ENCODE results near the gene MBNL2.

The MBNL2 gene

DNA sequence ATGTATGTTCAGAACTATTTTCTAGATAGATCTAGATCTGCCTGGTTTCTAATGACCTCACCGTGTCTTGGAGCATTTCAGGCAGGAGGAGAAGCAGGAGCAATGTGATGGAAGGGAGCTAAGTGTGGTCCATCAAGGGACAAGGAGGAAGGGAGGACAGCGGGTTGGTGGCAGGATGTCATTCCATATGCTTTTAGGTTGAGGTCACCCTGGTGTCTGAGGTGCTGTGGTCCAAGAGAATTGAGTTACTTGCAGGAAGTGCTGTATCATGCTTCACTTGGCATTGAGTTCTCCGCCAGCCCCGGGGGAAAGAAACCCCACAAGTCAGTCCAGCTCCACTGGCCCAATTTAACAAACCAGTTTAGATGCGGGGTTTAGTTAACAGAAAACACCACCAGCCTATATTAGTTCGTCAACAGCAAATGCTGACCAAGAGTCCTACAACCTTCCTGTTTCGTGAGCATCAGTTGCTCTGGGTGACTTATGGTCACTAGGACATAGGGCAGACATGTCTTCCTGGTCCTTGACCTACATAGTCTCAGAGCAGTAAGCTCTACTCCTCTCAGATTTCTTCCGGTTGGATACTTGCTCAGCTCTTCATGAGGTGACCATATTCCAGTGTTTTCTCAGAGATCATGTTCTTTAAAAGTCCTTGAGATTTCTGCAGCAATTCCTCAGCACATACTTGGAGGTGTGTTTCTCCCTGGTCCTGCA is 79.4 kb downstream of the MBNL2 start:
- no peak for DNase-seq (ENCODE audit: low read depth)

DNA sequence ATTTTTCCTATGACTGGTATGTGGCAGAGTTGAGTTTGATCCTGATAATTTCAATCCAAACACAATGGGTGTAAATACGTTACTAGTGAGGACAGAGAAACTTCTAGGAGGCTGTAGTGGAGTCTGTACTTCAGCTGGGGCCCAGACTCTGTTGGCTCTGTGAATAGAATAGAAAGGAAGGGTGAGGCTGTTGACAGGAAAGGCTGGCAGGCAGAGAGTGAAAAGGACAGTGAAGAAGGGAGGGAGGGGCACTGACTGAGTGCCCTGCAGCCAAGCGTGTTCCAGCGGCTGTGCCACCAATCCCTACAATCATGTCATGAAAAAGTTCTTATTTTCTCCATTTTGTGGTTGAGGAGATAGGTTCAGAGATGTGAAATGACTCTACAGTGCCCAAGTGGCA is 80.5 kb downstream of the MBNL2 start:
- no peak for DNase-seq (ENCODE audit: low read depth)

DNA sequence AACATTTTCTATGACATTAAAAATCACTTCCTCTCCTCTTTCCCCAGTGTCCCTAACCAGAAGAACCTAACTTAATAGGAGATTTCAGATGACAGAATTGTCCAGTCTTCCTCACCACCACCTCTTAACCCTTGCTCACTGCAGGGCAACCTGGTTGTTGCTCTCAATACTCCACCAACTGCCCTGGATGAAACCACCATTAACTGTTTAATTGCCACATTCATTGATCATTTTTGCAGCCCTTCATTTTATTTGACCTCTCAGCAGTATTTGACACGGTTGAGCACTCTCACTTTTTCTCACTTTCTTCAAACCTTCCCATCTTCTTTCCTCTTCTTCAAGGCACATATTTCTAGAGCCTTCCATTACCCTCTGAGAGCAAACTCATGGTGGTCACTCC is 84.0 kb downstream of the MBNL2 start:
- DNase-seq (ENCODE audit: low read depth), result no peak

DNA sequence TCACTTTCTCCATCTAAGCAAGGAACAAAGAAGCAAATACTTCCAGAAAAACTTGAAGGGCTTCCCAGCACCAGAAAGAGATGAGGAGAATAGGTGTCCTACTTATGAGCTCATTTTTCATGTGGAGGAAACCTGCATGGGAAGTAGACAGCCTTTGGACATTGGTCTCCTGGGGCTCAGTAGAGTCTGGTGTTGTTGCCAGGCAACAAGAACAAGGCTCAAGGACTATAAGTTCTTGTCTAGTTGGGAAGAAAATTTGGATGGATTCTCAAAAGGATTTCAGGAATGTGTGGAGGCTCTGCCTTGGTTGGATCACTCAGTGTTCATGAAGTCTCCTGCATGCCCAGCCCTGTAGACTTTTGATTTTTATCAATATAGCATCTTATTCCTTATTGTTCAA is 84.5 kb downstream of the MBNL2 start:
- DNase-seq (ENCODE audit: low read depth), result no peak

DNA sequence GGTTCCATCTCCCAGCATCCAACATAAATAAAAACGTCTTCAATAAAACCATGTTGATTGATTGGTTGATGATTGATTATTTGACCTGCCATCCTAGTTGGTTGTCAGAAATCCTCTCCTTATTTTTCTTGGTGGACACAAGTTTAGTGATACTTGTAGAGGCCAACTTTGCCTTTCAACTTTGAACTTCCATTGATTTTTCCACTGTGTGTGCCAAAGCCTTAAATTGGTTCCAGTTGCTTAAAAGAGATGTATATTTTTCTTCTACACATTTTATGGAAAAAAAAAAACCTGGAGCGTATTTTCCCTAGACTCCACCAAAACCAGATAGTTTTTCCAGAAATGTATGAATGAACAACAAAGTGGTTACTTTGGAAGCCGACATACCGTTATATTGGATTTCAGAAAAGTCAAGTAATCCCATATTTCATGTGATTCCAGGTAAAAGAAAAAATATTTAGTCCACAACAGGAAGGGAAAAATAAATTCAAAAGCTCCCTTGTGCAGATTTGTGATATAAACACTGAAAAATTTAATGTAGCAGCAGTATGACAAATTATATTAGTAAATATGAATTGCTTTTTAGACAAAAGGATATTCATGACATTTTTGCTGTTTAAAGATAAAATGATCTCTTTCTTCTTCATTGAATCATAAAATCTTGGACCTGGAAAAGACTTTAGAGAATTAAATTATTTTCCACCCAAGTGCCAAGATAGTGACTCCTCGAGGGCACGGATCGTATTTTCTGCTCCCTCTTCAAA is 85.2 kb downstream of the MBNL2 start:
- no peak for DNase-seq (ENCODE audit: low read depth)

DNA sequence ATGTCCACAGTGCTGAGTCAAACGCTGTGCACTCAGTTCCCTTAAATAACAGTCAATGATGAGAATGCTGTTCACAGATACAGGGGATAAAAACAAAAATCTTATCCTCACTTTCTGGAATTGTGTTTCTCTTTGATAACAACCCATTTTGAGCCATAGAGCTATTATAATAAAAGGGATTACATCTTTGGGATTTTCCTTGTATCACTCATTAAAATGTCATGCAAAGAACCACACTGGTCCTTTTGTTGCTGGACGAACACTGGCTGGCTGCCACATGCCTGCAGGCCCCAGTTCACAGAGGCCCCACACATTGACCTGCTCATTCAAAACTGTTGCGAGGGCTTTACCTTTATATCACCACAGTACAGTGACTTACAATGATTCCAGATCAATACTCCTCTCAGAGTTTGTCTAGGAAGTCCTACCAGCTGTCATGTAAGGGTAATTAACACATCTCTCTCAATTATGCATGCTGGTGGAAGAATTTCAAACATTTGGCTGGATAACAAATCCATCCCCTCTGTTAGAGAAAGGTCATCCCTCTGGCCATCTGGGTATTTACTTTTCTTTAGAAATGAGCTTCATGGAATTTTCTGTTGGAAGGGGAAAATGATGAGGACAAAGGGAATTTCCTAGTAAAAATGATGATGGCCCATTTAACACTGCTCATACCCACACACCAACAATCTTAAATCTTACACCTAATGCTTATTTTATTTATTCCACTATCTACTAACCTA is 85.9 kb downstream of the MBNL2 start:
- DNase-seq (ENCODE audit: low read depth), result no peak

DNA sequence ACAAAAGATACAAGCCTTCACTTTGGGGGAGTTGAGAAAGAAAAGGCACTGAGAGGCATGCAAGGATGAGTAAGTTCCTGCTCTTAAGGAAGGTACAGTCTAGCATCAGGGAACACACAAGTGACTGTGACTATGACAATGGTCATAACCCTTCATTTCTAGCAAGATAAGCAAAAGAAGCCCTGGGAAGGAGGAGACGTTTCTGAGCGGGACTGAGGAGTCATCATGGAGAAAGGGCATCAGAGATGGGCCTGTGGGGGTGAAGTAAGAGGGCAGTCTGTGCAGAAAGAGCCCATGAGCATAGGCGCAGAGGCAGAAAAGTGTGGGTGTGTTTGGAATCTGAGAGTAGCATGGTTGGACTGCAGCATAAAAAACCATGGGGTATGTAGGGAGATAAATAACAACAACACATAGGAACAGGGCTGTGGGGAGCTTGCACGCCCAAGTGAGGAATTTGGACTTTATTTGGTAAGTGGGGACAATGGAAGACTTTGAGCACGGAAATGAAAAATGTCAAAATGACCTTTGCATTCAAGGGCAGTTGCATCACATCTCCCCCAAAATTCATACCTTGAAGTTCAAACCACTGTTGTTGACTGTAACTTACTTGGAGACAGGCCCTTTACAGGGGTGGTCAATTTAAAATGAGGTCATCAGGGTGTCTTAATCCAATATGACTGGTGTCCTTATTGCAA is 86.7 kb downstream of the MBNL2 start:
- no peak for DNase-seq (ENCODE audit: low read depth)

DNA sequence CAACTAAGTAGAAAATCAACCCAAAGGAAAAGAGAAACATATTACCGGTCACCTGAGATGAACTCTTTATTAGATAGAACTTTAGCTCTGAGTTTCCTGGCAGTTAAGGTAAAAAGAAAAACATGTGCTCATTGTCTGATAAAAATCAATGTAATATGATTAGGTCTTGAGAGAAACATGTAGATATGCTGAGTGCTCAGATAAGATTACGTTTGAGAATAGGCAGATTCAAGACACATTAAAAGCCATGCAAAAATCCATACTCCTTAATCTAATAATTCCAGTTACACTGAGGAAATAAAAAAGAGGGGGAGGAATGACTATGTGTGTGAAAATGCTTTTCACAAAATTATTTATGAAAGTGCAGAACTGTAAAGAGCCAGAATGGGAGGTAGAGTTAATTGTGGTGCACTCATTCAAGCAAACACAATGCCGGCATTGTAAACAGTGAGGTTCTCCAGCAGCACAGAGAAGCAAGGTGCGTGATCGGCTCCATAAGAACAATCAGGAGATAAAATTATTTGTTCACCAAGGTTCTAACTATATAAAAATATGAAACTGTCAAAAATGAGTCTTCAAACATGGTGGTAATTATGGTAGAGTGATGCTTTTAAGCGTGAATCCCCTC is 88.8 kb downstream of the MBNL2 start:
- no peak for DNase-seq (ENCODE audit: low read depth)

DNA sequence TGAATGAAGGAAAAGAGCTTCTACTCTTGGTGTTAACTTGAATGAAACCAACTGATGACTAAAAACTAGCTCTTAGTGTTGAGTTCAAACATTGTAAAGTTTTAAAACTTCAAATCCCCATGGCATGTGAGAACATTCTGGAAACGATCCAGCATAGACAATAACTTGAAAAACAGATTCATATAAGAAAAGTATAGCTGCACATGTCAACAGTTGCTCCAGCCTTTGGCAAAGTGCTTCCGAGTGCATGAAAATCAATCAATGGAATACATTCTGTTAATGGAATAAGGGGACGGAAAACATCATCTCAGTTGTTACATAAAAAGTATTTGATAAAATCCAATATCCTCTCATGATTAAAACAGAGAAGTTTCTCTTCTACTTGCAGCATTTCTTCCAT is 89.8 kb downstream of the MBNL2 start:
- no peak for DNase-seq (ENCODE audit: low read depth)

DNA sequence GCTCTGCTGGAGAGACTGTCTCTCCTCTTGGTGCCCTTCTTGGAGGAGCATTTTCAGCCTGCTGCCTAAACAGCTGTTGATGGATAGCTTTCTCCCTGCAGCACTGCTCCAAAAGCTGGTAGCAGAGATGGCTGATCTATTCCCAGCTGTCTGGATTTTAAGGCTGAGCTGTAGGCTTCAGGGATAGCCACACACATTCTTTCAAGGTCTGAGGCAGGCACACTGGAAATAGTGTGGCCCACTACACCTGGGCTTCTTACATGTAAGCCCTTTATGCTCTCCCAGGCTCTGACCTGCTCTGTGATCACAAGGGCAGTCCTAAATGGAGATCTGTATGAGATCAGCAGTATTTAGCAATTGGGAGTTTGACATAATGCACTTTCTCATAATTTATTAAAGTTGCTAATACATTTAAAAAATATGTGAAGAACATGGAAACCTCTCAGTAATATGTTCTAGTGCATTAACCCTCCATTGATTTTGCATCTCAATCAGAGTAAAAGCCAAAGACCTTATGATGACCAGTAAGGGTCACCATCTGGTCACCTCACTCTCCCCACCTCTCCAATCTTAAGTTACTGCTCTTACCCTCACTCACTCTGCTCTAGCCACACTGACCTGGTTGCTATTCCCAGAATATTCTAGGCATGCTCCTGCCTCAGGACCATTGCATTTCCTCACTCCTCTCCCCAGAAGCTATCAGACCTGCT is 91.6 kb downstream of the MBNL2 start:
- no peak for DNase-seq (ENCODE audit: low read depth)

DNA sequence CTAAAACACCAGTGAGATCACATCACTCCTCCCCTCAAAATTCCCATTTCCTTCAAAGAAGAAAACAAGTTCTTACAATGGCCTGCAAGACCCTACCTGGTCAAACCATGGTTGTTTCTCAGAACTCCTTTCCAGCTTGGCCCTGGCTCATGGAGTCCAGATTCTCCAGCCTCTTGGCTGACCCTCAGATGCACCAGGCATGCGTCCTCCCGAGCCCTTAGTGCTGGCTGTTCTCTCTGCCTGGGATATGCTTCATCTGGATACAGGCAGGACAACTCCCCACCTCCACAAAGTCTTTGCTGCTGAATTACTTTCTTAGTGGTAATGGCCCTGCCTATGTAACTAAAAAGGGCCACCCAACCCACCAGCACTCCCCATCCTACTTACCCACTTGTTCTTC is 94.3 kb downstream of the MBNL2 start:
- DNase-seq (ENCODE audit: low read depth), result no peak

DNA sequence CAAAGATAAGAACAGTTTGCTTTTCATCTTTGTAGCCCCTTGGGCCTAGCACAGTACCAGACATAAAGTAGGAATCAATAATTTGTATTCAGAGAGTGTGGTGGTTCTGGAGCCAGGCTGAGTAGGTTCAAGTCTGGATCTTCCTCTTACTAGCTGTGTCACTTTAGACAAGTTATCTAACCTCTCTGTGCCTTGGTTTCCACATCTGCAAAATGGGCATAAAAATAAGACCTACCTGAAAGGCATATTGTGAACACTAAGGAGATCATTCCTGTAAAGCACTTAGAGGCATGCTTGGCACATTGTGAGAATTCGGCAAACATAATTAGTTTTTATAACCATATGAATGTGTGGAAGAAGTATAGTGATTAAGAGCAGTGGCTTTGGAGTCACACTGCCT is 95.8 kb downstream of the MBNL2 start:
- DNase-seq (ENCODE audit: low read depth), result no peak

DNA sequence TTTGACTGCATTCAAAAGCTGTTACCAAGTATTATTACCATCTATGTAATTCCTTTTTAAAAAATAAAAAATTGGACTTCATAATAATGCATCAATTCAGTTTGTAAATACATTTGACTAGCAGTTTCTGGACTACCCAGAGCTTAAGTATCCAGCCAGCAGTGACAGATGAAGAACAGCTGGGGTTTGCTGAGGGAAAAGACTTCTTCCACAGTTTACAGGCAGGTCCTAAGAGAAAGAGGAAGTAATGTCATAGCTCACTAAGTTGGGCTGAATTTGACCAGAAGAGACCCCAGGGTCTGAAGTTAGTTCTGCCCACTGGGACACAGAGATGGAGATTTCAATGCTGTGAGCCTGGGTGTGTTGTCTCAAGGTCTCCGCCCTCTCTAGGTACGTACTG is 96.4 kb downstream of the MBNL2 start:
- DNase-seq (ENCODE audit: low read depth), result no peak

DNA sequence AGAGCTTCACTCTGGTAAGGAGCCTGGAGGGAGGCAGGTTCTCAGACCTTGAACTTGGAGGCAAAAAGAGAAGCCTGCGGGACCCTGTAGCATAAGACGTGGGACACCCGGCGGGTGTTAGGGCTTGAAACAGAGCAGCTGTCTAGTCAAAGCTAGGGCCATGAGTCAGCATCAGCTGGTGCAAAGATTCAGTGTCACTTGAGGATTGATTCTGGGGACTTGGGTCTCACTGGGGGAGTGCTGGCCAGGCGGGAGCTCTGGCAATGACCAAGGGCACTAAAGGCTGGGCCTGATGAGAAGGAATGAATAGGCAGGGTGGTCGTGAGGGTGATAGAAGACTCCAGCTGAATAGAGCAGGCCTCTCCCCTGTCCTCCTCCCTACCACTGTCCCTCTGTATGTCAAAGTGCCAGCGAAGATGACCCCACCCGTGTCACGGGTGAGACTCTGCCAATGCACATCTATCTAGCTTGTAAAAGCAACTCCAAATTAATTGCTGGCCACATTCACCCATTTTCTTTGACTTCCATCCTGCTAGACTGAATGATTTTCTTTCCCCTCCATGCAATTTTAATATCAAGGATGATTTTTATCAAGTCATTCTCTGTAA is 97.1 kb downstream of the MBNL2 start:
- DNase-seq (ENCODE audit: low read depth), result no peak

DNA sequence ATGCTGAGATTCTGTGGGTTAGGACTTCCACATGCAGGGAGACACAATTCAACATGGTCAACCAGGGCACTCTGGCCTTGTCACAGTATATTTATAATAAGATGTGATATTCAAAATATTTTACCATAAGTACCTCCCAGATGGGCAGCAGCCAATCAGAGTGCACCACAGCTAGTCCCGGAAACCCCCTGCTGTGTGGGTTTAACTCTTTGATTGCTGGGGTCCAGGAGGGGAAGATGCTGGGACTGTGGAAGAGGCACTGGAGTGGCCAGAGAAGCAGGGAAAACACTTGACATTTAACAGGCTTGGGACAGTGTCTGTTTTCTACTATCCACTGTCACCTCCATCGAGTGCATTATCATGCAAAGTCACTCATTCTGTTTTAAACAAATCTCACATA is 99.0 kb downstream of the MBNL2 start:
- no peak for DNase-seq (ENCODE audit: low read depth)

DNA sequence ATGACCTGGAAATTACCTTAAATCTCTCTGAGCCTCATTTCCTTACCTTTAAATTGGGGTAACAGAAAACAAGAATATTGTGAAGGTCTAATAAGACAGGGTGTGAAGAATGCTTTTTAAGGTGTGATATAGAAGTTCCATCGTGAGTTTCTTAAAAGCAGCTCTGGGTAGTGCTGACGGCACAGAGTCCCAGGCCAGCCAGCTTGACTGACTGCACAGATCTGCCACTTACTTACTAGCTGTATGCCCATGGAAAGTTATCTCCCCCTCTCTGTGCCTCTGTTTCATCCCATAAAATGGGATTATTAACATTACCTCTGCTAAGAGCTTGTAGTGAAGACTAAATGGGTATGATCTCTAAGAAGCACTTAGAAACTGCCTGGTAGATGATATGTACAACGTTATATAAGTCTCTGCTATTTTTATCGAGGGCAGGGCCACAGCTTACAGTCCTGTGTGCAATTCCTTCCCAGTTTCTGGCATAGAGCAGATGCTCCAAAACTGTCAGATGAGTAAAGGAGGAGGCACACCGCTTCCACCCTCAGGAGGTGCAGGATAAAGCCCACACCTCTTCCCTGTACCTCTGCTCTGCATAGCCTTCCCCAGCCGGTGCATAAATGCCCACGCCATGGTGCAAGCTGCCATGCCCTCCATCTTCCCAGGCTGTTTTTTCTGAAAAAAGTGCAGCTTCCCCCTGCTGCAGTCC is 99.6 kb downstream of the MBNL2 start:
- no peak for DNase-seq (ENCODE audit: low read depth)

DNA sequence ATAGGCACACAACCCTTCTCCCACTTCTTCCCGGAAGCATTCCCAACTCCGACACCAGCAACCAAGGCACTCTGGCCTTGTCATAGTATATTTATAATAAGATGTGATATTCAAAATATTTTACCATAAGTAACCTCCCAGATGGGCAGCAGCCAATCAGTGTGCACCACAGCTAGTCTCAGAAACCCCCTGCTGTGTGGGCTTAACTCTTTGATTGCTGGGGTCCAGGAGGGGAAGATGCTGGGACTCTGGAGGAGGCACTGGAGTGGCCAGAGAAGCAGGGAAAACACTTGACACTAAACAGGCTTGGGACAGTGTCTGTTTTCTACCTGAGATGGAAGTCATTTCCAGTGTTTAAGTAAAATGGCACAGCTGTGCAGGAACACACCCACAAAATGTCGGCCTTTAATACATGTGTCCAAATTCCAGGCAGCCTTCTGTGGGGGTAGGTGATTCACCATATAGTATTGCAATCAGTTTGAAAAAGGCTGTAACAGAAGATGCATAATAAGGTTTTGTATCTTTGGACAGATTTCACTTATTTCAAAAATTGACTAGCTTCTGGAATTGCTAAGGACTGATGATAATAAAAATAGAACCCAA is 100.7 kb downstream of the MBNL2 start:
- DNase-seq (ENCODE audit: low read depth), result no peak

DNA sequence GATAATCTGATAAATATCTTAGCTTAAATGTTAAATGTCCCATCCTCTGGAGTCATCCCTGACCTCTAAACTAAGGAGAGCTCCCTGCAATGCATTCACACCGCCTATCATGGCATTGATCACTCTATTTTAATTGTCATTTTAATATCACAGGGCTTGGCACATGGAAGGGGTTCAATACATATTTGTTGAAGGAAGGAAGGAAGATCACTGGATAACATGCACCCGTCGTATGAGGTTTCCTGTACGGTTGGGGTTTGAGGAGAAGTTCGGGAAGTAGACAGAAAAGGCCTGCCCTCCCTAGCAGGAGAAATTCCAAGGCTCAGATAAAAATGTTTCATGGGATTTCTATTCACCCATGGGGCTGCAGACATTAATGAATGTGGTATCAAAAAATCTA is 102.0 kb downstream of the MBNL2 start:
- no peak for DNase-seq (ENCODE audit: low read depth)

DNA sequence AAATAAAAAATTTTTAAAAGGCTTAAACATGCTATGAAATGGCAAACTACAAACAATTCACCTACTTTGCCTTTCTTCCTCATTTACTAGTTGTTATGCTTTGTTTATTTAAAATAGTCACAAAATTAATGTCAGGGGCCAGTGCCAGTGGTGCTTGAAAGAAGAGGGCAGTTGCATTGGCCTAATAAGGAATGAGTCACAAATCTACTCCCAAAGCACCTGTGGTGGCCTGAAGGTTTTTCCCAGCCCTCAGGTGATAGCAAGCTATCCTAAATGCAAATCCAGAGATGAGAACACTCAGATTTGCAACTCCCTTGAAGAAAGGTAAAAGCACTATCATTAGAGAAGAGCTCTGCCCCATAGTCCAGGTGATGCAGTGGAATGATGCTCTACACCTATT is 103.6 kb downstream of the MBNL2 start:
- DNase-seq (ENCODE audit: low read depth), result no peak

DNA sequence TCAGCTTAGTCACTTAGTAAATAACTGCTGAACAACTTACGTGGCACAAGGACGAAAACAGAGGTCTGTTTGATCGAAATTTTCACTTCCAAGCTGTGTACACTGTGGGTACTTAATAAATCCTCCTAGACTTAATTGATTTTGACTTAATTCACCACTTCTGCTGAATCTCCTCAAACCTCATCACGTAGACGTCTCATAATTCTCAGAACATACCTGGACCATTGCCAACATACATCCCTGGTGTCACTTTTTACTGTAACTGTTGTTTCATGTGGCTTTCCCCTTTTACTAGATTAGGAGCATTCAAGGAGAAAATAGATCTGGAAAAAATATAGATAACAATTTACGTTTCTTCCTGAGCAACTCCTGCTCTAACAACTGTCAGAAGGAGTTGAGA is 105.0 kb downstream of the MBNL2 start:
- DNase-seq (ENCODE audit: low read depth), result no peak

All from stimulated activated CD8-positive, alpha-beta memory T cell treated with anti-CD3 and anti-CD28 coated beads, Interleukin-12 subunit alpha, Interleukin-12 subunit beta, amount 100 ng/mL, for 4 hours (primary cell).